Lung (tissue), 12 donors: ENCODE measurements around the gene SERPINE3. TPM values are rescaled to one million over a fixed set of nuclear protein-coding genes. Genes with fewer than 3 reads are reported as not detected.

Experiments
- ATAC-seq: fragments of 200-7000 bp; cut with Tn5 transposase; one replicate; pipeline ENCODE4 v1.9.1; 2020; ENCODE audit warnings: moderate number of reproducible peaks; ENCODE audit not compliant: insufficient read depth, low FRiP score
- DNase-seq, 3 donors: peaks; one replicate each; pipeline ENCODE4 v3.0.0-alpha.2; 2013 to 2017
- H3K27ac ChIP-seq, 2 donors: one replicate each; pipeline ENCODE4 v1.5.1; 2013; ENCODE audit warnings: mild to moderate bottlenecking in 2 of 2, moderate library complexity in 2 of 2, control low read depth in 1 of 2, inconsistent platforms in 1 of 2, low read depth in 1 of 2, low read length in 1 of 2
- H3K27me3 ChIP-seq, 3 donors: one replicate each; pipeline ENCODE4 v1.5.1; 2013; ENCODE audit warnings: low read length in 2 of 3; ENCODE audit not compliant: control insufficient read depth in 3 of 3, insufficient read depth in 3 of 3
- H3K36me3 ChIP-seq, 4 donors: one replicate each; pipeline ENCODE4 v1.5.1; 2013; ENCODE audit warnings: low read length in 4 of 4, mild to moderate bottlenecking in 1 of 4, moderate library complexity in 1 of 4; ENCODE audit not compliant: control insufficient read depth in 4 of 4, insufficient read depth in 4 of 4
- H3K4me1 ChIP-seq, 5 donors: one replicate each; pipeline ENCODE4 v1.5.1; 2013; ENCODE audit warnings: low read length in 5 of 5, mild to moderate bottlenecking in 2 of 5, moderate library complexity in 1 of 5; ENCODE audit not compliant: control insufficient read depth in 5 of 5, insufficient read depth in 5 of 5
- H3K4me3 ChIP-seq: one replicate; pipeline ENCODE4 v1.5.1; 2013; ENCODE audit warnings: mild to moderate bottlenecking, control low read depth, moderate library complexity
- H3K9ac ChIP-seq, 2 donors: one replicate each; pipeline ENCODE4 v1.5.1; 2013; ENCODE audit warnings: low read length in 2 of 2, control low read depth in 1 of 2; ENCODE audit not compliant: insufficient read depth in 1 of 2
- H3K9me3 ChIP-seq, 4 donors: one replicate each; pipeline ENCODE4 v1.5.1; 2013; ENCODE audit warnings: low read length in 3 of 4, mild to moderate bottlenecking in 1 of 4, moderate library complexity in 1 of 4; ENCODE audit not compliant: control insufficient read depth in 4 of 4, insufficient read depth in 3 of 4
- WGBS, 2 donors: extraction: QIAGEN DNeasy Blood & Tissue Kit; methylation state at CpG; one replicate each; pipeline ENCODE4 v1.1.7; 2013; 5-methylcytosine and 5-hydroxymethylcytosine counted together
- polyA plus RNA-seq, 2 donors: library from polyadenylated mRNA; stranded (reverse); fragments of 200-250 nt; gene quantifications; one replicate each; pipeline ENCODE4 v1.2.1, GENCODE V29; 2013
- total RNA-seq, 2 donors: library from RNA; depleted of rRNA in 1 of 2; stranded (reverse); fragments of >200 nt in 1 of 2; gene quantifications; one replicate each; pipeline ENCODE4 v1.2.1, GENCODE V29; 2014 to 2021
- TF ChIP-seq, protein P1 (sequence below): IDR thresholded peaks from 2 replicates; pipeline ENCODE4 v1.5.1; 2012; ENCODE audit warnings: mild to moderate bottlenecking; ENCODE audit errors: control extremely low read depth, extremely low read depth
- donor health status: control.
- donor health status: control.
- donor health status: Bipolar disorder and iron deficiency.
- donor health status: healthy.
- donor health status: DM: yes; HTN: yes; CAD: no.

The SERPINE3 gene
- total and polyA plus RNA-seq, 4 donors = not detected

DNA sequence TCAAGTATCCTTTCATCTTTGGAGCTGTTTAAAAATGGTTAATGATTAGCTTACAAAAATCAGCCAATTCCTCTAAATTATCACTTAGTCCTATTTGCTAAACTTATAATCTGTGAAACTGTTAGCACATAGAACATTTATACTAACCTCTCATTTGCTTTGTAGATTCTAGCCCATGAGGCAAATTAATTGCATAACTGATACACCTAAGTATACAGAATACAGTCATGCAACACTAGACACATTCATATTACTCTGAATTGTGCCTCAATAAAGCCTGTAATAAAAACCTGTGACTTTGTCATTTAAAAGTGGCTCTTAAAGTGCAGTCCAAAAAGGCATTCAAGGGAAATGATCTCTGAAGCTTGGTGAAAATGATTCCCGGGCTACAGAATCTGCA, 21.0 kb downstream of the SERPINE3 start:
- Histone ChIP-seq H3K27ac (no peak overlapping the region), H3K9me3 (no peaks in the 10 kb centered on the region), H3K9ac (no peak overlapping the region), H3K36me3 (peaks cover 4 to 8% (median 6%) of the 10 kb centered on the region in 4 donors), H3K27me3 (no peaks in the 10 kb centered on the region), H3K4me1 (peaks cover 0 to 20% (median 9%) of the 10 kb centered on the region in 5 donors), H3K4me3 (no peak overlapping the region)
- DNase-seq = no peak
- 83 to 97% methylated on average over 1 of the region's 1 CpG for WGBS, 2 donors
- ATAC-seq = no peak
- TF ChIP-seq, protein P1, sequence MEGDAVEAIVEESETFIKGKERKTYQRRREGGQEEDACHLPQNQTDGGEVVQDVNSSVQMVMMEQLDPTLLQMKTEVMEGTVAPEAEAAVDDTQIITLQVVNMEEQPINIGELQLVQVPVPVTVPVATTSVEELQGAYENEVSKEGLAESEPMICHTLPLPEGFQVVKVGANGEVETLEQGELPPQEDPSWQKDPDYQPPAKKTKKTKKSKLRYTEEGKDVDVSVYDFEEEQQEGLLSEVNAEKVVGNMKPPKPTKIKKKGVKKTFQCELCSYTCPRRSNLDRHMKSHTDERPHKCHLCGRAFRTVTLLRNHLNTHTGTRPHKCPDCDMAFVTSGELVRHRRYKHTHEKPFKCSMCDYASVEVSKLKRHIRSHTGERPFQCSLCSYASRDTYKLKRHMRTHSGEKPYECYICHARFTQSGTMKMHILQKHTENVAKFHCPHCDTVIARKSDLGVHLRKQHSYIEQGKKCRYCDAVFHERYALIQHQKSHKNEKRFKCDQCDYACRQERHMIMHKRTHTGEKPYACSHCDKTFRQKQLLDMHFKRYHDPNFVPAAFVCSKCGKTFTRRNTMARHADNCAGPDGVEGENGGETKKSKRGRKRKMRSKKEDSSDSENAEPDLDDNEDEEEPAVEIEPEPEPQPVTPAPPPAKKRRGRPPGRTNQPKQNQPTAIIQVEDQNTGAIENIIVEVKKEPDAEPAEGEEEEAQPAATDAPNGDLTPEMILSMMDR = no peak

DNA sequence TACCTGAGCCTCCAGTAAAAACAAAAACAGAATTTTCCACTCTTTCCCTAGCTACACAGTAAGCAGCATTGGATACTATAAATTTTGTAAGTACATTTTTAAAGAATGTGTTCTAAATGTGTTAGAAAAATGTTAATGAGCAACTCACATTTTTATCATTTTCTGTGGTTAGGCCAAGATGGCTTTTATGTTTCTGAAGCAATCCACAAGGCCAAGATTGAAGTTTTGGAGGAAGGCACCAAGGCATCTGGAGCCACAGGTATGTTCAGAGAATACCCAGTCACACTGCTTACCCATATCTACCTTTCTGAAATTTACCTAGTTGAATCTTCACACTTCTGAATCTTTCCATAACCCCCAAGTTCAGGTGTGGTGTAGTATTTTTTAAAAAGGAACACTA, 21.6 kb downstream of the SERPINE3 start:
- H3K9me3 ChIP-seq = no peaks in the 10 kb centered on the region
- H3K27ac ChIP-seq = no peak overlapping the region
- no peaks in the 10 kb centered on the region for H3K27me3 ChIP-seq
- ATAC-seq (no peak), DNase-seq (no peak)
- no peak overlapping the region for H3K4me3 ChIP-seq
- H3K9ac ChIP-seq = no peak overlapping the region
- peaks cover 4 to 8% (median 6%) of the 10 kb centered on the region in 4 donors for H3K36me3 ChIP-seq
- TF ChIP-seq, protein P1 = no peak
- peaks cover 0 to 20% (median 9%) of the 10 kb centered on the region in 5 donors for H3K4me1 ChIP-seq

DNA sequence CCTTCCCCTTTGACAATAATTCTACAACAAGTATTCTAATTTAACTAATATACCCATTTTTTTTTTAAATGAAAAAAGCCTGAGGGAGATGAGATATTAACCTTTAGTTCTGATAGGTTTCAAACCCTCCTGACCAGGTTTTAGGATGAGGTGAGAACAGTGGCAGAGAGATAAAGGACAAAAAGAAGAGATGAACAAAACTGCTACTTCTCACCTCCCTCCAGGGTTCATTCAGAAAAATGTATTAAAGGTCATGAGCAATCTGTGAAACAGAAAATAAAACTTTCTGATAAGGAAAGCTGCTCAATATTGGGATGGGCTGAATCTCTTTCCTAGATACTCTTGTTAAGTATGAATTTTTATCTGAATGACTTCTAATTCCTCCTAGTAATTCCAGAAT, 24.1 kb downstream of the SERPINE3 start:
- Histone ChIP-seq H3K9ac (no peak overlapping the region), H3K36me3 (peaks cover 6 to 16% (median 9%) of the 10 kb centered on the region in 4 donors), H3K27me3 (no peaks in the 10 kb centered on the region), H3K9me3 (no peaks in the 10 kb centered on the region), H3K4me1 (no peaks in the 10 kb centered on the region), H3K27ac (no peak overlapping the region), H3K4me3 (no peak overlapping the region)
- DNase-seq = no peak
- TF ChIP-seq, protein P1 = no peak
- no peak for ATAC-seq

DNA sequence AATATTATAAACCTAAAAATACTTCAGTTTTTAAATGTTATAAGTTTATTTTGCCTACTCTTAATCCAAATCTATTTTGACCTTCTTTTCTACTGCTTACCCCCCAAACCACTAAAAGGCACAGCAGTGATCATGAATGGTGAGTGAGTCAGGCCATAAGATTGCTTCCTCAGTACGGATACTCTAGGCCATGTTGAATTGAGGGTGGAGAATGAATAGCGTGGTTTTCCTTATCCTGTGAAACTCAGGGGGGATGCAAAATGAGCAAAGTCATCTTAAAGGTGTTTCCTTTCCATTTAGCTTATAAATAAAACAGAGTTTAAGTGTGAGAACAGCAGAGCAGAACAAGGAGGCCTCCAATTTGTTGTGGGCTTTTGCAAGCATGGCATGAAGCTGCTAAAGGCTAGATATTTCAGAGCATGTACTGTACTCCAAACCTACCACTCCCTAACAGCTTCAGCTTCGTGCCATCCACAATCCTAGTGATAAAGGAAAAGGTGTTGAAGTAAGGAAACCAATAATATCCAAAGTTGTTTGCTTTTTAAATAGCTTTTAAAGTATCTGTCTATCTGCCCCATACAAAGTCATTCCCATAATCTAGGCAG, 25.0 kb downstream of the SERPINE3 start:
- 50 to 79% methylated on average over 3 of the region's 3 CpGs for WGBS, 2 donors
- no peak overlapping the region for H3K4me3 ChIP-seq
- no peak overlapping the region for H3K27ac ChIP-seq
- ATAC-seq (no peak), DNase-seq (no peak)
- no peak overlapping the region for H3K9ac ChIP-seq
- TF ChIP-seq, protein P1 = no peak
- no peaks in the 10 kb centered on the region for H3K9me3 ChIP-seq
- no peaks in the 10 kb centered on the region for H3K4me1 ChIP-seq
- no peaks in the 10 kb centered on the region for H3K27me3 ChIP-seq
- peaks cover 6 to 18% (median 12%) of the 10 kb centered on the region in 4 donors for H3K36me3 ChIP-seq
